ENCODE results near the gene SMTNL2. TPM values are rescaled to one million over a fixed set of nuclear protein-coding genes. Genes with fewer than 3 reads are reported as not detected.
"Not testable (repeated sequence)": the region's sequence is repeated elsewhere in the genome, so short reads cannot be mapped to it uniquely, and the experiment has no call there.

The SMTNL2 gene
- polyA plus RNA-seq, 1 of the 3 experiments (the other 2 are of a cell fraction): not detected

DNA sequence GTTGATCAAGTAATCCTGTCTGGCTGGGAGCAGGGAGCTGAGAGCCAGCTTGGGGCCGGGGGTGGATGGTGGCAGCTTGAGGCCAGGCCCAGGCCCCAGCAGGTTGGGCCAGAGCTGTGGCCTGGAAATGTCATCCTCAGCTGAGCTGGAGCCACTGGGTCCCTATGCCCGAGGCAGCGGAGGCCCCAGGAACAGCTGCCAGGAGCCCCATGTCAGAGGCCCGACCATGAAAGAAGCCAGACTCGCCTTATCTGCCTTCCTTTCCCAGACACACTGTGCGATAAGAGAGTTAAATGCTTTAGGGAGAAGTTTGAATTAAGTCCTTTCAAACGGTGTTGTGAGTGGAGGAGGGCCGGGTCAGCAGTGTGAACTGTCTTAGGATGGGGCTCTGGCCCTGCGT, 3.5 kb downstream of the SMTNL2 start (continued):
- no peak for TF ChIP-seq FOSL2 (IDR thresholded peaks at IDR 0.05; ENCODE audit: borderline replicate concordance, low read depth)
- no peak for TF ChIP-seq FOXM1 (IDR thresholded peaks at IDR 0.05; ENCODE audit: low read depth)
- TF ChIP-seq JUND (IDR thresholded peaks at IDR 0.05): no peak
- peak; percentile 55 for TF ChIP-seq POLR2AphosphoS5 (IDR thresholded peaks at IDR 0.05; ENCODE audit: low read depth, low read length)

GRCh38 chr17:4588391-4588790, 4.1 kb downstream of the SMTNL2 start:
- H3K9me3 ChIP-seq: no peaks in the 10 kb centered on the region
- H2AFZ ChIP-seq (ENCODE audit: low read depth): no peak overlapping the region
- H3K4me3 ChIP-seq (ENCODE audit: low read depth in 2 of 2, low read length in 1 of 2): no peak overlapping the region
- CTCF ChIA-PET: interaction anchor here (1.5 to 9.7 kb wide), 3 partner anchors 11 to 37 kb away, joined by 8 to 75 read pairs (median 22); no protein-coding TSS in a partner anchor
- peaks cover 0 to 30% of the 10 kb centered on the region in 2 experiments; a peak in 1 of 4 replicates for H3K4me1 ChIP-seq (ENCODE audit: control insufficient read depth in 1 of 2, insufficient read depth in 2 of 2, low read depth in 1 of 2, low read length in 1 of 2)
- H3F3A ChIP-seq (replicated peaks; ENCODE audit: insufficient read depth): no peaks in the 10 kb centered on the region
- H3K9me2 ChIP-seq: no peaks in the 10 kb centered on the region
- no peak overlapping the region for H3K27ac ChIP-seq (ENCODE audit: low read depth in 2 of 2, low read length in 1 of 2)
- TF ChIP-seq ELF1 (IDR thresholded peaks at IDR 0.05): no peak
- H3K79me2 ChIP-seq (ENCODE audit: insufficient read depth): no peaks in the 10 kb centered on the region
- POLR2A ChIA-PET: no interaction called here
- peaks cover 64% of the 10 kb centered on the region for H3K27me3 ChIP-seq (ENCODE audit: insufficient read depth)
- H4K20me1 ChIP-seq (ENCODE audit: insufficient read depth): no peaks in the 10 kb centered on the region
- DNase-seq: no peak
- whole genome bisulfite sequencing (ENCODE audit: low lambda C conversion rate): 34% methylated on average over 11 of the region's 11 CpGs
- no peak overlapping the region for H3K9ac ChIP-seq
- no peak overlapping the region for H3K4me2 ChIP-seq
- no peaks in the 10 kb centered on the region for H3K36me3 ChIP-seq (replicated peaks in 1 of 2; ENCODE audit: control insufficient read depth in 1 of 2, insufficient read depth in 2 of 2, low read length in 1 of 2)

- no peak overlapping the region for H3K4me2 ChIP-seq
- ChIA-PET CTCF (interaction anchor here (1.5 to 9.7 kb wide), 4 partner anchors 11 to 37 kb away, joined by 8 to 75 read pairs (median 16); no protein-coding TSS in a partner anchor), POLR2A (no interaction called here)
- no peak overlapping the region for H3K4me3 ChIP-seq (ENCODE audit: low read depth in 2 of 2, low read length in 1 of 2)
- H3K9me3 ChIP-seq: no peaks in the 10 kb centered on the region
- WGBS (ENCODE audit: low lambda C conversion rate): 37% methylated on average over 20 of the region's 22 CpGs
- H3F3A ChIP-seq (replicated peaks; ENCODE audit: insufficient read depth): no peaks in the 10 kb centered on the region
- H3K27me3 ChIP-seq (ENCODE audit: insufficient read depth): peaks cover 57% of the 10 kb centered on the region
- no peaks in the 10 kb centered on the region for H3K79me2 ChIP-seq (ENCODE audit: insufficient read depth)
- no peak for DNase-seq
- peaks cover 0 to 30% of the 10 kb centered on the region in 2 experiments; a peak in 1 of 4 replicates for H3K4me1 ChIP-seq (ENCODE audit: control insufficient read depth in 1 of 2, insufficient read depth in 2 of 2, low read depth in 1 of 2, low read length in 1 of 2)
- H4K20me1 ChIP-seq (ENCODE audit: insufficient read depth): no peaks in the 10 kb centered on the region
- no peaks in the 10 kb centered on the region for H3K36me3 ChIP-seq (replicated peaks in 1 of 2; ENCODE audit: control insufficient read depth in 1 of 2, insufficient read depth in 2 of 2, low read length in 1 of 2)
- TF ChIP-seq FOXM1 (IDR thresholded peaks at IDR 0.05; ENCODE audit: low read depth): no peak
- no peak for TF ChIP-seq CTCF (IDR thresholded peaks at IDR 0.05)
- no peak for TF ChIP-seq RAD21 (IDR thresholded peaks at IDR 0.05; ENCODE audit: low read length)
- TF ChIP-seq, protein P1, sequence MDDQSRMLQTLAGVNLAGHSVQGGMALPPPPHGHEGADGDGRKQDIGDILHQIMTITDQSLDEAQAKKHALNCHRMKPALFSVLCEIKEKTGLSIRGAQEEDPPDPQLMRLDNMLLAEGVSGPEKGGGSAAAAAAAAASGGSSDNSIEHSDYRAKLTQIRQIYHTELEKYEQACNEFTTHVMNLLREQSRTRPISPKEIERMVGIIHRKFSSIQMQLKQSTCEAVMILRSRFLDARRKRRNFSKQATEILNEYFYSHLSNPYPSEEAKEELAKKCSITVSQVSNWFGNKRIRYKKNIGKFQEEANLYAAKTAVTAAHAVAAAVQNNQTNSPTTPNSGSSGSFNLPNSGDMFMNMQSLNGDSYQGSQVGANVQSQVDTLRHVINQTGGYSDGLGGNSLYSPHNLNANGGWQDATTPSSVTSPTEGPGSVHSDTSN (IDR thresholded peaks at IDR 0.05): no peak
- no peak for TF ChIP-seq GABPA (IDR thresholded peaks at IDR 0.05; ENCODE audit: low read depth)
- no peak for TF ChIP-seq MAX (IDR thresholded peaks at IDR 0.05; ENCODE audit: low read depth)
- TF ChIP-seq YY1 (IDR thresholded peaks at IDR 0.05; ENCODE audit: low read depth): no peak
- TF ChIP-seq ELF1 (IDR thresholded peaks at IDR 0.05): no peak
- TF ChIP-seq TEAD4 (IDR thresholded peaks at IDR 0.05; ENCODE audit: borderline replicate concordance, insufficient read depth): no peak
- TF ChIP-seq EP300 (IDR thresholded peaks at IDR 0.05; ENCODE audit: borderline replicate concordance in 1 of 2, low read depth in 1 of 2, low read length in 1 of 2): no peak
- no peak for TF ChIP-seq POLR2AphosphoS5 (IDR thresholded peaks at IDR 0.05; ENCODE audit: low read depth, low read length)
- TF ChIP-seq SIN3A (IDR thresholded peaks at IDR 0.05; ENCODE audit: borderline replicate concordance, low read depth, low read length): no peak
- TF ChIP-seq RXRA (IDR thresholded peaks at IDR 0.05; ENCODE audit: borderline replicate concordance, low read depth): no peak
- TF ChIP-seq MEF2A (IDR thresholded peaks at IDR 0.05; ENCODE audit: borderline replicate concordance, low read depth): no peak
- TF ChIP-seq NRF1 (IDR thresholded peaks at IDR 0.05; ENCODE audit: low read depth, low read length): no peak
- H3K27ac ChIP-seq (ENCODE audit: low read depth in 2 of 2, low read length in 1 of 2): no peak overlapping the region
- no peak overlapping the region for H2AFZ ChIP-seq (ENCODE audit: low read depth)
- no peaks in the 10 kb centered on the region for H3K9me2 ChIP-seq
- no peak overlapping the region for H3K9ac ChIP-seq
These were observed 4.7 kb downstream of the SMTNL2 start for GRCh38 chr17:4588898-4589625.

- H3K27me3 ChIP-seq (ENCODE audit: insufficient read depth): peaks cover 53% of the 10 kb centered on the region
- POLR2A ChIA-PET; H4K20me1 ChIP-seq (ENCODE audit: insufficient read depth); H3F3A ChIP-seq (replicated peaks; ENCODE audit: insufficient read depth); H3K79me2 ChIP-seq (ENCODE audit: insufficient read depth); H3K36me3 ChIP-seq (replicated peaks in 1 of 2; ENCODE audit: control insufficient read depth in 1 of 2, insufficient read depth in 2 of 2, low read length in 1 of 2); H3K4me2 ChIP-seq; H3K27ac ChIP-seq (ENCODE audit: low read depth in 2 of 2, low read length in 1 of 2); H3K9me3 ChIP-seq; H3K9me2 ChIP-seq; H2AFZ ChIP-seq (ENCODE audit: low read depth); H3K9ac ChIP-seq; DNase-seq; H3K4me3 ChIP-seq (ENCODE audit: low read depth in 2 of 2, low read length in 1 of 2): not testable (repeated sequence)
- CTCF ChIA-PET: interaction anchor here (3.4 to 9.7 kb wide), 4 partner anchors 10 to 36 kb away, joined by 9 to 75 read pairs (median 20); no protein-coding TSS in a partner anchor
- WGBS (ENCODE audit: low lambda C conversion rate): 57% methylated on average over 11 of the region's 11 CpGs
- peaks cover 0 to 30% of the 10 kb centered on the region in 2 experiments; a peak in 1 of 4 replicates for H3K4me1 ChIP-seq (ENCODE audit: control insufficient read depth in 1 of 2, insufficient read depth in 2 of 2, low read depth in 1 of 2, low read length in 1 of 2)
These were observed 5.7 kb downstream of the SMTNL2 start for GRCh38 chr17:4590042-4590441.

Measured in SK-N-SH (cell line).